GM21717 (cell line): Measurements from ENCODE around the gene GNAL.

Source experiments
- ATAC-seq: cut with Tn5 transposase; IDR thresholded peaks from one replicate; pipeline ENCODE4 v1.9.1; 2021; ENCODE audit warnings: mild to moderate bottlenecking, moderate library complexity; ENCODE audit not compliant: unreplicated experiment

Gene GNAL

DNA sequence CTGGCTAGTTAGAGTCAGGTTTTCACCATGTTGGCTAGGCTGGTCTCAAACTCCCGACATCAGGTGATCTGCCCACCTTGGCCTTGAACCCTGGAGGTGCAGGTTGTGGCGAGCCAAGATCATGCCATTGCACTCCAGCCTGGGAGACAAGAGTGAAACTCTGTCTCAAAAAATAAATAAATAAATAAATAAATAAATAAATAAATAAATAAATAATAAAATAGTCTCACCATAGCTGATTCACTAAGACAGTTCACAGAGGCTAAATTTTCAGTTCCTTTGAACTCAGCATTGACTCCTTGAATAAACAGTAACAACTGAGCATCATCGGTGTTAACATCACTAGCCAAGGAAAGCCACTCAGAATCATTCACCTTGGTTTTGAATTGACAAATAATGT lies 32.7 kb downstream of the GNAL start:
- no peak for ATAC-seq

- no peak for ATAC-seq
Observed at GRCh38 chr18:11724781-11725180, 35.7 kb downstream of the GNAL start.

DNA sequence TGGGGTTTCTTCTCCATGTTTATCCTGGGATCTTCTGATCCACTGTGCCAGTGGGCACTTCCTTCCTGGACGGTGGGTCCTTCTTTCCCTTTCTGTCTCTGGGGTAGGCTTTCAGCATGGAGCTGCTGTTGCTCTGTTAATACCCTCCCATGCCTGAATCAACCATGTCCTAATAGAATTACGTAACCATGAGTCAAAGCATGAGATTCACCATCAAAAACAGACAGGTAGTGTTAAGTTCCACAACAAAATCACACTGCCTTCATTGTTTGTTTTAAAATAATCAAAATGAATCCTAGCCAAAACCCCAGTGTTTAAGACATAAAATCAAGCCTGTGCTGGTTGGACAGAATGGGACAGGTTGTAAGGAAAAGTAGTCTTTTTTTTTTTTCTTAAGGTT lies 37.5 kb downstream of the GNAL start:
- ATAC-seq, result no peak

DNA sequence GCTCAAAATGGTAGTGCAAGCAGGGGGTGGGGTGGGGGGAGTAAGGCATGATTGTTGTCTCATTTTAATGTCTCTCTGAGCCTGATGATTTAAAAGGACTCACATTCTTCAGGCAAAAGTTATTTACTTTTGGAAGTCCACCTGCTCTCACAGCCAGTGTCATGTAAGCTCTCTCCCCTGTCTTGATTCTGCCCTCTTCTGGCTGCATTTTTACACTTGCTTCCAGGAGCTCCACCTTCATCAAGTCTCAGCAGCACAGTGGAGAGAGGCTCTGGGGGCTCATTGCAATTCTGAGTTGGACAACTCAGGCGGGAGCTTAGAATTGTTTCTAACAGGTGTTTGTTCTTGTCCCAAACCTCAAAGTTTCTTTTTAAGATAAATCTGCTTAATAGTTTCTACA lies 39.2 kb downstream of the GNAL start:
- ATAC-seq, result no peak

- ATAC-seq, result no peak
Observed at GRCh38 chr18:11729556-11729955, 40.5 kb downstream of the GNAL start.

GRCh38 chr18:11733031-11733430 lies 44.0 kb downstream of the GNAL start:
- no peak for ATAC-seq

DNA sequence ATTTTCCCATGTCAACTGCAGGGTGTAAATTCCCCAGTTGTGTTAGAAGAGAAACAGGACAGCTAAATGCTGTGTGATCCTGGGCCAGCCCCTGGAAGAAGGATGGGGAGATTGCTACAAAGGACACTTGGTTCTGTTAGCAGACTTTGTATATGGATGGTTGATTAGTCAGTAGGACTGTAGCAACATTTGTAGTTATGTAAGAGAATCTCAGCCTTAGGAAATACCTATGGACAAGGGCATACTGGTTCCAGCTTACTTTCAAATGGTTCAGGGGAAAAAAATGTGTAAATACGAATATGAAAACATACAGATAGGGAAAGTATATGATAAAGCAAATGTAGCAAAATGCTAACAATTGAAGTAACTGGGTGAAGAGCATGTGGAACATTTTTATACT lies 47.6 kb downstream of the GNAL start:
- ATAC-seq, result no peak

GRCh38 chr18:11739893-11740292 lies 50.8 kb downstream of the GNAL start:
- no peak for ATAC-seq

- ATAC-seq, result no peak
Observed at GRCh38 chr18:11740461-11740860, 51.4 kb downstream of the GNAL start.

GRCh38 chr18:11741505-11742145 lies 52.6 kb downstream of the GNAL start:
- no peak for ATAC-seq

DNA sequence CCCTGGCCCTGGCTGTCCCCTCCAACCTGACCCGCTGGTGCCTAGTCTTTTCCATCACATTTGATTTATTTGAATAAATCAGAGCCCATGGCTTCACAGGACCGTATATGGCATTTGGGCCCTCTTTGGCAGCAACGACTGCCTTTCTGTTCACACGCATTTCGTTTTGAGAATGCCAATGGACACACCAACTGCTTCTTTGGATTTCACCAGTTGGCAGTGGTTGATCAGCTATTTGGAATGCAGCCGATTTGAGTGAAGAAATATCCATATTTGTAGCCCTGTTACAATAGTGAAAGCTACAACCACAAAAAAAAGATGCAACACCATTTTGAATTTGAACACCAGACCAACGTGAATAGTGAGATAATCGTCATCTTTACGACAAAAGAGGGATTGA lies 56.5 kb downstream of the GNAL start:
- no peak for ATAC-seq

DNA sequence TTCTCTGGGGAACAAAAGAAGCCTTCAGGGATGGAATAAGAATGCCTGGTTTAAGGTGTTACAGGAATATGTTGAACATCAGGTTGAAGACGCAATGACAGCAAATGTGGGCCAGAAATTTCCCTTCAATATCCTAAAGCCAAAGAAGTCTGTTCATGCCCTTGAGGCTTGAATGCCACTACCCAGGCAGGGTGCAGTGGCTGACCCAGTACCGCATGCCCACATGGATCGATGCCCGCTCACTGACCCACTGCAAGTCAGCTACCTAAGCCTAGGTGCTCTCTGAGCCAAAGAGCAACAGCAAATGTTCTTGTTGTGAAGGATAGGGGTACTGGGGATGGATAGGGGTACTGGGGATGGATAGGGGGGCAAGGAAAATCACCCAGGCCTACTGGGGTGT lies 58.2 kb downstream of the GNAL start:
- no peak for ATAC-seq

DNA sequence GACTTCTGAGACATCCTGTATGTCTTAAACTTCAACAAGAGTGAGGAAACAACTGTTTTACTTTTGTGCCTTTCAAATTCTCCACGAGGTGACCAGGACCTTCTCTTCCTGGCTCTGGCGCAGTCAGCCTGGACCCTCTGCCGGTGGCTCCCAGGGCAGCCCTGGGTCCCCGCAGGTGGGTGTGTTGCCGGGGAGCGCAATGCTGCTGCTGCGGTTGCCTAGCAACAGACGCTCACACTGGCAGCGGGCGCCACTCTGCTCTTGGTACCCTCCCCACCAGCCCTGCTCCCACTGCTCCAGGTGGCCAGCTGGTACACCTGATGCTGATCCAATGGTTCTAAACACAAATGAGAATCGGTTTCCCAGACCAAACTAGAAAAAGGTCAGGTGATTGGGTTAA lies 58.7 kb downstream of the GNAL start:
- no peak for ATAC-seq

- no peak for ATAC-seq
Observed at GRCh38 chr18:11749305-11749704, 60.2 kb downstream of the GNAL start.

DNA sequence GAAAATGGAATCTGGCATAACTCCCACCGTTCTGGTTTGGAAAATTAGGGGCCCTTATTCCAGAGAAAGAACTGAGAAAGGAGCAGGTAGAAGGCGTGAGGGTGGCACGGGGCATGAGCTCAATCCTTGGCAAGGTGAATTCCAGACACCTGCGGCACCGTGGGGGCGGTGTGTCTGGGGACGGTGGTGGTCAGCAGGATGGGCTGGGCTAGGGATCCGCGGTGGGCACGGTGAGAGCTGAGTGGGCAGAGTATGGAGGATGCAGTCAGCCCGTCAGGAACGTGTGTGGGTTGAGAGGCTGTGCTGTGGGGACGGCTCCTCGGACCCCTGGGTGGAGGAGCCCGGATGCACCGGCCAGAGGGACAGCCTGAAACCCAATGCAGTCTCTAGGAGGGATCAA lies 61.1 kb downstream of the GNAL start:
- no peak for ATAC-seq

DNA sequence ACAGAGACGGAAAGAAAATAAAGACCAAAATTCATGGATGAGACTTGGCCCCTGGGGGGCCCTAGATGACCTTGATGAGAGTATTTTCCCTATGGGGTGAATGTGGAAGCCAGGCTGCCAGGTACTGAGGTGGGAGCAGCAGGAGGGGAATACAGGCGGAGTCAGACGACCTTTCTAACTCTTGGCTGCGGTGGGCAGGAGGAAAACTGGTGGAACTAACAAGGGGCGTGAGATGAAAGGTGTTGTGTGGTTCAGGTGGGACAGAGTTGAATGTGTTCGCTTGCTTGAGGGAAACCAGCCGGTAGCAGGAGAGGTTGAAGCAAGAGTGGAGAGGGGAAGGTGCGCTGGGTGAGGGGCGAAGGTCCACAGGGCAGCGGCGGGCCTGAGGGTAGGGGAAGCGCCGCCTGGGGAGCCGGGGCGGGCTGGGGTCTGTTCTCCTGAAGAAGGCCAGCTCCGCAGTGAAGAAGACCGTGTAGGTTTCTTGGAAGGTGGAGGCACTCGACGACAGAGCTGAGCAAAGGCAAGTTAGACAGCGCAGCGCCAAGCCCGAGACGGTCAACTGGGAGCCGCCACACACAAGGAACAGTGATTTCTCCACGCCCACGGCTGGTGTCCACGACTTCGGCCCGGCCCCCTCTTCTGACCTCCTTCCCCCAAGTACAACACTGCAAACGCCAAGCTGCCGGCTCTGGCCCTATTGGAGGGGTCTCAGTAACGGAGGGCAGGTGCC lies 61.7 kb downstream of the GNAL start:
- ATAC-seq, result no peak

DNA sequence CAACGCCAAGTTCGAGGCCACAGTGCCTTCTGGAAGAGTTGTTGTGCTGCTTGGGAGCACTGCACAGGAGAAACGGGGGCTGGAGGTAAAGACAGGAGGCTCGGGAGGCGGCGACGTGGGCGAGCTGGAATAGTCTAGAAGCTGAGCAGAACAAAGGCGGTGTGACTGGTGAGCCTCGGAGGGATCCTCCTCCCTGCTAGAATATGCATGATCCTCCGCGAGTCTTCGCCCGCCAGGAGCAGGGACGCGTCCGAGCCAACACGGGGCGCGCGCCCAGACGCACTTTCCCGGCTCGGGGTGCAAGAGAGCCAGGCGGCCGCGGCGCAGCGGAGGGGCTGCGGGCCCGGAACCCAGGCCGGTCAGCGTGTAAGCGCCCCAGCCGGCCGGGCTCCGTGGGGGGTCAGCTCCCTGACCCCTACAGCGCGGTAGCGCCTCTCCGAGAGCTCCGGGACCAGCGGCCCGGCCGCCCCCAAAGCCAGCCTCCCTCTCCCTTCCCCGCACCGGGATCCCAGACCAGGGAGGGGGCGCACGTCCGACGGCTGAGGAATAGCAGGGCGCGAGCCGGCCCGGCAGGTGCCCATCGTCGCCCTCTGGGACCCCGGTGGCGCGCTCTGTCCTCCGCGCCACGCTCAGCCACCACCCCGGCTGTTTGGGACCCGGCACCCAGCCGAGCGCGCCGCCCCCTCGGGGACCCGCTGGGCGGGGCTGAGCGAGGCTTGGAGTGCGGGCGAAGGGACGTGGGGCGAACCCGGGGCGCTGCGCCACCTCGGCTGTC lies 62.5 kb downstream of the GNAL start:
- ATAC-seq, result no peak

DNA sequence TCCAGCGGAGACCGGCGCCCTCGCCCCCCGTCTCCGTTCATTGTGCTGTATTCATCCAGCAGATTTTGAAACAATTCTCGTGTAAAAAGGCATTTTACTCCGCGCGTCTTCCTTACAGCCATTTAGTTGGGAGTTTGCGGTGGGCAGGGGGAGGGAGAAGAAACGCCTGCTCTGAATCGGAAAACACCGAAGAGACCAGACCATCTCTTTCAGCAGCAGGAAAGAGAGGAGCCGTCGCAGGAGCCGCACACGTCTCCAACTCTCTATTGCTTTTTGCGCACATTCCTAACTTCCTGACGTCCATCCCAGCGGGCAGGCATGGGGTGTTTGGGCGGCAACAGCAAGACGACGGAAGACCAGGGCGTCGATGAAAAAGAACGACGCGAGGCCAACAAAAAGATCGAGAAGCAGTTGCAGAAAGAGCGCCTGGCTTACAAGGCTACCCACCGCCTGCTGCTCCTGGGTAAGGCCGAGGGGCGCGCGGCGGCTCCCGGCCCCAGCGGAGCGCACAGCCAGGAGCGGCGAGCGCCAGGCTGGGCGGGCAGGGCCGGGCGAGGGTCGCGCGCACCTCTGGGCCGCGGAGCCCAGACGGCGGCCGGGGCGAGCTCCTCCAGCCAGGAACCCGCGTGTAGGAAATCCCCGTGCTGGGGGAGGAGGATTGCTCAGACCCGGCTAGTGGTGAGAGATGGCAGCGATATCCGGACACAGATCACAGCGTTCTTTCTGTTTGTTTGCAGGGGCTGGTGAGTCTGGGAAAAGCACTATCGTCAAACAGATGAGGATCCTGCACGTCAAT lies 63.2 kb downstream of the GNAL start:
- ATAC-seq, result no peak

- ATAC-seq, result no peak
Observed at GRCh38 chr18:11754979-11755378, 65.9 kb downstream of the GNAL start.

DNA sequence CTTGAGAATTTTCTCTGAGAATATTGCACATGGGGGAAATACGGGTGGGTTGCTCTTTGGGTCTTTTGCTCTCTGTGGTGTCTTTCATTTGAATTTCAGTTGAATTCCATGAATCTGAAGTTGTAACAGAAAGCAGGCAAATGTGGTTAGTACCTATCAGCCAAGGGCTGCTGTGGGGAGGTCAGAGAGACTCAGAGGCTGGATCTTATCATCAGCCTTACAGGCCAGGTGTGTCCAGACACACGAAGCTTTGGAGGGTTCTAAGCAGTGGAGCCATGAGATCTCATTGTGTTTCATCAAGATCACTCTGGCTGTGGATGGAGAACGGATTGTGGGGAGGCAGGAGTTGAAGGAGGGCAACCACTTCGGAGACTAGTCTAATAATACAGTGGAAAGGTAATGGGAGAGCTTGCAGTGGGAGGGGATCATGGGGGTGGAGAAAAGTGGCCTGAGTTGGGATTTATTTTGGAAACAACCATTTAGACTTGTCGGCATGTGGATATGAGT lies 68.1 kb downstream of the GNAL start:
- ATAC-seq, result no peak

- ATAC-seq, result no peak
Observed at GRCh38 chr18:11759456-11759855, 70.4 kb downstream of the GNAL start.
